H1 (cell line): Measurements from ENCODE around the gene RFPL3. TPM values are rescaled to one million over a fixed set of nuclear protein-coding genes. Genes with fewer than 3 reads are reported as not detected.

Experiments
- CTCF ChIA-PET: fragments of 300-600 bp; sonication (Branson Sonifier 250); formaldehyde crosslinking; loops from one replicate; lab custom pipeline; 2021; ENCODE audit not compliant: partially characterized antibody; lab: Charles Lee
- POLR2A ChIA-PET: fragments of 300-600 bp; sonication (Branson Sonifier 250); formaldehyde crosslinking; loops from one replicate; lab custom pipeline; 2021; ENCODE audit warnings: inconsistent platforms; ENCODE audit not compliant: partially characterized antibody; lab: Charles Lee
- DNase-seq, 2 experiments: peaks; one replicate each; pipeline versions ENCODE4 v3.0.0 to v3.0.0-alpha.2; 2010 to 2022; ENCODE audit warnings: low spot score in 2 of 2, low read depth in 1 of 2, mixed read lengths in 1 of 2
- FAIRE-seq: peaks from 2 replicates; lab custom pipeline; 2011; peaks lifted over from hg19 to GRCh38; lab: Jason Lieb, UNC
- H2AFZ ChIP-seq: 2 replicates; pipeline ENCODE4 v1.8.1; 2012; ENCODE audit warnings: low read length, inconsistent platforms
- H2AK5ac ChIP-seq: 2 replicates; pipeline ENCODE4 v1.6.1; 2013; ENCODE audit warnings: low read depth, low read length
- H2BK120ac ChIP-seq: replicated peaks from 2 replicates; pipeline ENCODE3; 2013; ENCODE audit warnings: low read depth, low read length, inconsistent platforms
- H2BK12ac ChIP-seq: 2 replicates; pipeline ENCODE4 v1.6.1; 2013; ENCODE audit warnings: low read depth, low read length
- H2BK15ac ChIP-seq: 2 replicates; pipeline ENCODE4 v1.6.1; 2013; ENCODE audit warnings: low read length
- H2BK20ac ChIP-seq: 2 replicates; pipeline ENCODE4 v1.6.1; 2013; ENCODE audit warnings: low read length
- H2BK5ac ChIP-seq: 2 replicates; pipeline ENCODE4 v1.6.1; 2013; ENCODE audit warnings: low read depth, low read length
- H3K14ac ChIP-seq: 2 replicates; pipeline ENCODE4 v1.6.1; 2013; ENCODE audit warnings: inconsistent platforms; ENCODE audit not compliant: insufficient read length
- H3K18ac ChIP-seq: 2 replicates; pipeline ENCODE4 v1.6.1; 2013; ENCODE audit warnings: low read length; ENCODE audit errors: extremely low read depth
- H3K23ac ChIP-seq: 2 replicates; pipeline ENCODE4 v1.6.1; 2013; ENCODE audit warnings: inconsistent platforms; ENCODE audit not compliant: insufficient read length
- H3K23me2 ChIP-seq: 2 replicates; pipeline ENCODE4 v1.6.1; 2013; ENCODE audit warnings: low read depth, low read length
- H3K27ac ChIP-seq: 2 replicates; pipeline ENCODE4 v1.6.1; 2011; ENCODE audit warnings: low read depth, low read length, inconsistent platforms
- H3K27me3 ChIP-seq, 4 experiments: replicated peaks in 1 of 4; 1 replicate in 1 of 4; 2 replicates in 3 of 4; pipeline versions ENCODE4 v1.6.1 to v1.8.1; 2011 to 2013; ENCODE audit warnings: low read length in 3 of 4, mild to moderate bottlenecking in 3 of 4, inconsistent platforms in 2 of 4, mixed read lengths in 2 of 4, moderate library complexity in 1 of 4; ENCODE audit not compliant: control insufficient read depth in 3 of 4, insufficient read depth in 3 of 4; ENCODE audit errors: extremely low read depth in 1 of 4
- H3K36me3 ChIP-seq, 4 experiments: 2 replicates each; pipeline versions ENCODE4 v1.6.1 to v1.8.1; 2011 to 2013; ENCODE audit warnings: mild to moderate bottlenecking in 4 of 4, low read length in 3 of 4, moderate library complexity in 2 of 4, control low read depth in 1 of 4, inconsistent platforms in 1 of 4; ENCODE audit not compliant: insufficient read depth in 4 of 4, control insufficient read depth in 2 of 4
- H3K4ac ChIP-seq: replicated peaks from 2 replicates; pipeline ENCODE3; 2013; ENCODE audit warnings: low read length, low read depth, mixed read lengths, inconsistent platforms; ENCODE audit not compliant: insufficient read length
- H3K4me1 ChIP-seq, 4 experiments: replicated peaks in 1 of 4; 1 replicate in 1 of 4; 2 replicates in 3 of 4; pipeline versions ENCODE4 v1.6.1 to v1.8.1; 2011 to 2013; ENCODE audit warnings: low read length in 3 of 4, inconsistent platforms in 2 of 4, mixed read lengths in 1 of 4; ENCODE audit not compliant: insufficient read depth in 4 of 4, control insufficient read depth in 3 of 4
- H3K4me2 ChIP-seq, 2 experiments: 2 replicates each; pipeline versions ENCODE4 v1.6.1 to v1.8.1; 2011 to 2013; ENCODE audit warnings: low read depth in 2 of 2, low read length in 2 of 2, control low read depth in 1 of 2, inconsistent platforms in 1 of 2, mild to moderate bottlenecking in 1 of 2; ENCODE audit not compliant: insufficient read depth in 1 of 2
- H3K4me3 ChIP-seq, 4 experiments: fragments of 200-600, 300-600 bp in 1 of 4; sonication (generic), shearing (Covaris generic), sonication (Bioruptor Twin) in 1 of 4; 2 replicates each; pipeline versions ENCODE4 v1.5.1 to v1.8.1; 2011 to 2016; ENCODE audit warnings: low read length in 4 of 4, low read depth in 3 of 4, control low read depth in 2 of 4, inconsistent platforms in 2 of 4, mild to moderate bottlenecking in 2 of 4, mixed read lengths in 1 of 4, moderate library complexity in 1 of 4; ENCODE audit not compliant: insufficient read depth in 2 of 4; ENCODE audit errors: extremely low read depth in 1 of 4
- H3K56ac ChIP-seq: replicated peaks from 2 replicates; pipeline ENCODE3; 2013; ENCODE audit warnings: low read depth, mild to moderate bottlenecking, mixed read lengths, low read length, inconsistent platforms; ENCODE audit not compliant: insufficient read length
- H3K79me1 ChIP-seq: 2 replicates; pipeline ENCODE4 v1.6.1; 2013; ENCODE audit warnings: low read depth, low read length, control low read depth
- H3K79me2 ChIP-seq, 2 experiments: 2 replicates each; pipeline versions ENCODE4 v1.6.1 to v1.8.1; 2012 to 2013; ENCODE audit warnings: low read length in 2 of 2, mild to moderate bottlenecking in 2 of 2, inconsistent platforms in 1 of 2; ENCODE audit not compliant: insufficient read depth in 2 of 2, control insufficient read depth in 1 of 2
- H3K9ac ChIP-seq, 4 experiments: replicated peaks in 1 of 4; 1 replicate in 1 of 4; 2 replicates in 3 of 4; pipeline versions ENCODE4 v1.6.1 to v1.8.1; 2011 to 2013; ENCODE audit warnings: low read depth in 3 of 4, low read length in 3 of 4, control low read depth in 2 of 4, mild to moderate bottlenecking in 2 of 4, moderate library complexity in 2 of 4, inconsistent platforms in 1 of 4; ENCODE audit errors: extremely low read depth in 1 of 4
- H3K9me3 ChIP-seq, 2 experiments: 2 replicates each; pipeline versions ENCODE4 v1.6.1 to v1.8.1; 2012 to 2013; ENCODE audit warnings: mild to moderate bottlenecking in 2 of 2, moderate library complexity in 2 of 2, control low read depth in 1 of 2, inconsistent platforms in 1 of 2, low read depth in 1 of 2, low read length in 1 of 2, mixed read lengths in 1 of 2; ENCODE audit not compliant: insufficient read depth in 2 of 2
- H4K20me1 ChIP-seq, 2 experiments: replicated peaks in 1 of 2; 2 replicates each; pipeline versions ENCODE3 to v1.8.1; 2011 to 2013; ENCODE audit warnings: inconsistent platforms in 2 of 2, low read length in 2 of 2, mild to moderate bottlenecking in 1 of 2; ENCODE audit not compliant: insufficient read depth in 2 of 2, control insufficient read depth in 1 of 2
- H4K5ac ChIP-seq: 2 replicates; pipeline ENCODE4 v1.6.1; 2013; ENCODE audit warnings: low read length, low read depth, mixed read lengths, inconsistent platforms; ENCODE audit not compliant: insufficient read length
- H4K8ac ChIP-seq: 2 replicates; pipeline ENCODE4 v1.8.0; 2013; ENCODE audit warnings: mild to moderate bottlenecking, moderate library complexity, low read length, inconsistent platforms; ENCODE audit not compliant: insufficient read depth; ENCODE audit errors: extremely low read depth
- H4K91ac ChIP-seq: replicated peaks from 2 replicates; pipeline ENCODE3; 2013; ENCODE audit warnings: low read length, mixed read lengths, inconsistent platforms; ENCODE audit not compliant: insufficient read length
- ASH2L ChIP-seq: fragments of 200-600, 300-600 bp; sonication (generic); IDR thresholded peaks from one replicate; pipeline ENCODE4 v1.7.1; 2017; ENCODE audit warnings: low read length
- JUN ChIP-seq: IDR thresholded peaks from 2 replicates; pipeline ENCODE4 v1.6.1; 2011; ENCODE audit warnings: low read depth, mild to moderate bottlenecking, improper control_type of control experiment, low read length
- KDM5A ChIP-seq: fragments of 200-600 bp; IDR thresholded peaks from 2 replicates; pipeline ENCODE4 v1.7.1; 2012; ENCODE audit warnings: mild to moderate bottlenecking, low read length, inconsistent platforms, mixed read lengths
- SIX5 ChIP-seq: IDR thresholded peaks from 2 replicates; pipeline ENCODE4 v1.6.1; 2011; ENCODE audit warnings: mild to moderate bottlenecking, low read depth, low read length
- SP2 ChIP-seq: IDR thresholded peaks from 2 replicates; pipeline ENCODE4 v1.6.1; 2012; ENCODE audit warnings: mild to moderate bottlenecking, low read length, inconsistent platforms
- SUZ12 ChIP-seq: fragments of 200-600 bp; sonication (generic); IDR thresholded peaks from 2 replicates; pipeline ENCODE4 v1.6.1; 2012; ENCODE audit warnings: mild to moderate bottlenecking, inconsistent platforms, low read length, moderate library complexity, mixed read lengths
- WGBS, 2 experiments: shearing (Covaris generic) in 1 of 2; methylation state at CpG; one replicate each; pipeline versions ENCODE4 v1.1.6 to v1.1.7; 2013 to 2015; ENCODE audit warnings: low lambda C conversion rate in 2 of 2, mixed read lengths in 2 of 2, inconsistent platforms in 1 of 2, low coverage in 1 of 2, missing lambda C conversion rate in 1 of 2; ENCODE audit not compliant: insufficient replicate concordance in 2 of 2, insufficient coverage in 1 of 2, insufficient read length in 1 of 2; ENCODE audit errors: extremely low coverage in 1 of 2, missing lambda C conversion rate in 1 of 2; 5-methylcytosine and 5-hydroxymethylcytosine counted together
- polyA plus RNA-seq, 7 experiments: library from polyadenylated mRNA; depleted of rRNA in 3 of 7; stranded (reverse) in 5 of 7; unstranded in 2 of 7; fragments of >200 nt in 5 of 7; fragments of 200-250 nt in 2 of 7; gene quantifications; 1 replicate in 5 of 7; 2 replicates in 1 of 7; 4 replicates in 1 of 7; pipeline versions ENCODE4 v1.2.1 to v1.2.3, GENCODE V29; 2011 to 2013; ENCODE audit warnings: missing spikeins in 2 of 7, mixed read lengths in 2 of 7
- total RNA-seq: library from RNA; stranded (reverse); fragmentation: NEBNext Ultra II Directional; extraction: Animal tissue kit (Norgen Biotek cat#: 25700); gene quantifications from 2 replicates; pipeline ENCODE4 v1.2.1, GENCODE V29; 2021

The RFPL3 gene
- total and polyA plus RNA-seq, 2 of the 8 experiments (the other 6 are each of a cell fraction or from before 2014, with no cell fraction given) = 0.08 to 0.24 TPM

GRCh38 chr22:32385681-32386080 lies 28.0 kb downstream of the RFPL3 start:
- Histone ChIP-seq H3K79me1 (no peaks in the 10 kb centered on the region), H4K91ac (no peak overlapping the region), H4K5ac (no peak overlapping the region), H3K27ac (no peak overlapping the region), H3K79me2 (no peaks in the 10 kb centered on the region), H3K9me3 (no peaks in the 10 kb centered on the region), H3K4me1 (no peaks in the 10 kb centered on the region), H3K27me3 (no peaks in the 10 kb centered on the region), H3K14ac (no peak overlapping the region), H2BK5ac (no peak overlapping the region), H3K36me3 (peaks cover 10 to 32% (median 20%) of the 10 kb centered on the region in 4 experiments; a peak in 7 of 8 replicates), H2BK120ac (no peak overlapping the region), H3K56ac (no peak overlapping the region), H4K8ac (no peak overlapping the region), H3K4me3 (no peak overlapping the region), H4K20me1 (peaks cover under 1 to 2% of the 10 kb centered on the region in 2 experiments), H2BK15ac (no peak overlapping the region), H3K4ac (no peak overlapping the region), H2BK20ac (no peak overlapping the region), H3K9ac (no peak overlapping the region), H3K23ac (no peak overlapping the region), H3K18ac (no peak overlapping the region), H3K23me2 (no peaks in the 10 kb centered on the region), H2BK12ac (no peak overlapping the region)
- CTCF ChIA-PET = interaction anchor here (0.5 to 1.6 kb wide), 2 partner anchors 120 to 201 kb away, joined by 3 to 5 read pairs; no protein-coding TSS in a partner anchor
- POLR2A ChIA-PET = interaction anchor here (1.1 to 2.5 kb wide), 2 partner anchors 9 to 15 kb away, joined by 3 to 5 read pairs; no protein-coding TSS in a partner anchor
- no peak for FAIRE-seq
- DNase-seq = no peak
- 89% methylated on average over 1 of the region's 1 CpG; no CpG with 5 or more reads in 1 of the 2 experiments for WGBS, 2 experiments
- TF ChIP-seq SIX5 = no peak
- TF ChIP-seq SUZ12 = no peak
- TF ChIP-seq JUN = no peak
- TF ChIP-seq KDM5A = no peak
- no peak for TF ChIP-seq SP2
- TF ChIP-seq ASH2L = no peak
- TF ChIP-seq, all 59 proteins: peak for 0
- H2AFZ ChIP-seq = no peak overlapping the region
- H2AK5ac ChIP-seq = no peak overlapping the region
- H3K4me2 ChIP-seq = no peak overlapping the region
